ENCODE data around the gene HAUS3.

HAUS3 gene
- total RNA-seq, result 5.4 to 9.3 (median 8.6) reads per million in 4 donors

DNA sequence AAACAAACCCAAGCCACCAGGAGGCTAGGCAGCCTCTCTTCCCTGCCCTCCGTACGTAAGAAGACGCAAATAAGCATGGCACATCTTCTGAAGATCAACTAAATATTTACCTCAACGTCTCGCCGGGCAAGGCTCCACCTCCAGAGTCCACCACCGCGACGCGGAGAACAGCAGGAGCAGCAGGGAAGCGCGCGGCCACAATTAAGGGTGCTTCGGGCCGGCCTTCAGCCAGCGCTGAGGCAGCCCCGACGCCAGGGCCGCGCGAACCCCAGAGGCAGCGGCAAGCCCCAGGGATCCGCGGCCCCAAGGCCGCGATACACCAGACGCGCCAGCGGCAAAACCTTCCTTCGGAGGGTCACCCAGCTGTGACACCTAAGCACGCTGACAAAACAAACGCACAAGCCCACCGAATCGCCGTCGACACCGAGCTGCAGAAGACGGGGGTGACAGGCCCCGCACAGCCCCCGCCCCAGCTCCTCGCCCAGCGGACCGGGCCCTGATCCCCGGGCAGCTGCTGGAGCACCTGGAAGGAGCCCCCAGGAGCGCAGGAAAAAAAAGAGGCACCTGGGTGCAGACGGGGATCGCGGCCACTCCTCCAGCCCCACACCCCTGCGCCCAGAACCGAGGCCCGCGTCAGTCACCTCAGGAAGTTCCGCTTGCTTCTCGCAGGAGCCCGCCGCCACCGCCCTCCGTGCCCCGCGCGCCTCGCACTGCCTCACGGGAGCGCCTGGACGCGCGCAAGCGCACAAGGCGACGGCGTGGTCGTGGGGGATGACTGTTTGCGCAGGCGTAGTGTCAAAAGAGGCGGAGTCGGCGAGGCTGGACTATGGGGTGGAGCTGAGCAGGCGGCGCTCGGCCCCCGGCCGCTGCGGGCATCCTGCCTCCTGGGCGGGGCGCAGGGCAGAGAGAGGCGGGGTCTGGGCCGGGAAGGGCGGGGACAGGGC, at the start of gene HAUS3, which contains the start of gene POLN:
HAUS3 (minus strand) TSS at position 712 of the 944 bp plus-strand sequence. CDS start 1,175 bp downstream, outside the sequence.
POLN (minus strand) TSS at position 712 of the 944 bp plus-strand sequence. CDS start 12,890 bp downstream, outside the sequence.
- DNase-seq, result peak; percentile 98 to 99 (median 98)

DNA sequence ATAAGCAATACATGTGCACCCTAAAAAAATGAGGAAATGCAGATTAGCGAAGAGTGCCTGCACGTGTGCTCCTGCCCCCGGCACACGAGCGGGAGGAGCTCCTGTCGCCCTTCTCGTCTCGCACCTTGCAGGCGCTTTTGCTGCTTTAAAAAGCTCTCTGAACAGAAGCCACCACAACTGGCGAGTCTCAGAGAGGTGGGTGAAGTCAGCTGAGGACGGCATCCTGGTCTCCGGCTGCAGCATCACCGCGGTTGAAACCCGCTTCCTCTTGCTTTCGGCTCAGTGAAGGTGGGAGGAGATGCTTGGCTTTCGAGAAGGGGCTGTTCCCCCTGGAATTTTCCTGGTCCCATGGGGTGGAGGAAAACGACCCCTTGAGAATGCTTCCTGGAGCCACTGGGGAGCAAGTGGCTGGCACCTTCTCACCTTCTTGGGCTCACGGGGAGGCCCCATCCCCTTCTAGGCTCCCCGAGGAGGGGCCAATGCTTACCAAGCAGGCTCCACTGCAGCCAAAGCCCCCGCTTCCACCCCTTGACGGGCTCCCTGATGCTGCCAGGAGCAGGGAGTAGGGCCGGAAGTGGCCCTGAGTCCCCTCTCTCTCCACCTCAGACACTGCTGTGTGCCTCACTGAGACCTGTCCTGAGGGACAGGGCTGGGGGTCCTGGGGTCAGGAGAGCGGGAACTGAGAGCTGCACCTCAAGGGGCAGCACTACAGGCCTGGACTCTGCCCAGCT, 49.2 kb upstream of the HAUS3 start:
- peak; percentile 58 to 78 (median 74) for DNase-seq

DNA sequence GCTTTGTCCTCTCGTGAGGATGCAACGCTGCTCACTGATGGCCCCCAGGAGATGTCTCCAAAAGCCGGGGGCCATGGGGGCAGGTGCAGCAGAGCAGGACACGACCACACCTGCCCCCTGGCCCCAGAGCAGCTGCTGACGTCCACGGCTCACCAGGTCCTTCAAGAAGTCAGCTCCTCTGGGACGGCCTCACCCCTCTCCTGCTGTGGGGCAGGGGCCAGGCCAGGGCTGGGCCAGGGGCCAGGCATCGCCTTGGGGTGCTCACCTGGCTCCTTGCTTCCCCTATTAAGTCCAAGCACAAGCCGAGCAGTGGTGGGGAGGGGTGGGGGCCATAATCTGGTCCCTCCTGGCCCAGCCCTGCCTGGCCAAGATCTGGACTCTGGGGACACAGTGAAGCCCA, 48.6 kb upstream of the HAUS3 start:
- DNase-seq, result no peak

GRCh38 chr4:2289955-2290333, 48.0 kb upstream of the HAUS3 start:
- DNase-seq, result no peak

DNA sequence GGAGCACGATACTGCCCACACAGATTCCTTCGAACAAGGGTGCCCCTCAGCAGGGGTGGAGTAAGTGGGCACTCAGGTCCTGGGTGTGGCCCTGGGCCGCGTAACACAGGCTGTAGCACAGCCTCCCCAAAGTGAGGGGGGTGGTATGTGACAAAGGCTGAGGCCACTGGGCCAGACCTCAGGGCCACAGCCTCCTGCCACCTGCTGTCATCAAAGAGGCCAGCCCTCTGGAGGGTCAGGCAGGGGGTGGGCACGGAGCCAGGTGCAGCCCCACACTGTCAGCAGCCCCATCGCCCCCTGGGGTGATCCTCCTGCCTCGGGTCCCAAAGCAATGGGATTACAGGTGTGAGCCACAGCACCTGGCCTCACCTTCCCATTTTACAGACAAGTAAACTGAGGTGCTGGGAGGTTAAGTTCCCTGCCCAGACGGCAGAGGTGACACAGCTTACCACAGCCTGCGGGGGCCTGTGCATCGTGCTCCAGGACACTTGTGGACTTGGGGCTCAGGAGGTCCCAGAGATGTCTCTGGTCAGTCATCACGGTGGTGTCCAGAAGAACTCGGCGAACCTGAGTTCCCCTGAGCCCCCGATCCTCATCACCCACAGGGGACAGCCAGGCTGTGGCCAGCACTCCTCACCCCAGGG, 47.5 kb upstream of the HAUS3 start:
- DNase-seq, result no peak

DNA sequence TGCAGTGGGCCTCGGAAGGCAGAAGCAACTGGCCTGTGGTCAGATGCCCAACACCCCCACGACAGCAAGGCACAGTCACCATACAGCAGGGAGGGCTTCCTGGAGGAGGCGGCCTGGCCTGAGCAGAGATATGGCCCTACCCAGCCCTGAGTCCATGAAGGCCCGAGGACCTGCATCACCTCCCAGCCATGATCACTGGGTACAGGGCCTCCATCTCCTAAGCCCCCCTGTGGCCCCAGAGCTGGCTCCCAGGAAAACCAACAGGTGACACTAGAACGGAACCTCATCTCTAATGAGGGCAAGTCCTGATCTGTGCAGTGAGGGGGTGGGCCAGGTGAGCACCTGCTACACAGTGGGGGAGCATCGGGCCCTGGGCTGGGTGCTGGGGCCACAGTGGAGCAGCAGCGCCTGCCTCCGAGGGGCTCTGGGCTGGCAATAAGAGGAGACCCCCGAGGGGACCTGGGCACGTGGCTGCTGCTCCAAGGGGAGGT, 46.2 kb upstream of the HAUS3 start:
- DNase-seq, result no peak

DNA sequence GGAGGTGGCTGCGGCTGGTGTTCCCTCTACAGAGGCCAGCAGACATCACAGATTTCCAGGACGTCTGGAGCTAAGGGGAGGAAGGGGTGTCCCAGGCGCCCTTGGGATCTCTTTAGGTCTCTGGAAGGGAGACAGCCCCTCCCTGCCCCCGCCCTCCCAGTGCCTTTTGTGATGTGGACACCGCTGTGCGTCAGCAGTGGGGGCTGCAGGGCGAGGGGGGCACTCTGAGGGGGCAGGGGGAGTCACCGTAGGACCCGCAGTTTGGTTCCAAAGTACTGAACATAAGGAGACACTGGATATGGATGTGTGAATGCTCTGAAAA, 45.6 kb upstream of the HAUS3 start:
- peak in 1 of 5 donors; percentile 3 for DNase-seq

DNA sequence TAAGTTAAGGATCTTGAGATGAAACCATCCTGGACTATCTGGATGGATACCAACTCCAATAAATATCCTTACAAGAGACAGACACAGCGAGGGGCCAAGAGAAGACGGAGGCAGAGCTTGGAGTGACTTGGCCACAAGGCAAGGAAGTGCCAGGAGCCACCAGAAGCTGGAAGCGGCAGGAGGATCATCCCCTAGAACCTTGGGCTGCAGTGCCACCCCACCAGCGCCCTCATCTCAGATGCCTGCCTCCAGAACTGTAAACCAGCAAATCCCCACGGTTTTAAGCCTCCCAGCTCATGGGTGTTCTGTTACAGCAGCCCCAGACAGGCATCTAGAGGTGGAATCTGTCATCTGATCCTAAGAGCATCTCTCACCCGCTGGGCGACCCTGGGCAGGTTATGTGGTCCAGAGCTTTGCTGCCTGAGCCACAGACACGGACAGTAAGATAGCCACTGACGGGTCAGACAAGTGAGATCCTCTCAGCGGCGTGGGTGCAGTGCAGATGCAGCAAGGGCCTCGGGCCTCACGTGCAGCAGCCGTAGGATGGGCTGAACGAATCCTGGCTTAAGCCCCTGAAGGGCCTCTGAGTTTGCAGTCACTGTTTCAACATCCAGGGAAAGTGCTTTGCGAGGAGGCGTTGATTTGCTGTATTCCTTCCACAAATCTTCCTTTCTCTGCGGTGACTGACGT, 45.1 kb upstream of the HAUS3 start:
- DNase-seq, result no peak

DNA sequence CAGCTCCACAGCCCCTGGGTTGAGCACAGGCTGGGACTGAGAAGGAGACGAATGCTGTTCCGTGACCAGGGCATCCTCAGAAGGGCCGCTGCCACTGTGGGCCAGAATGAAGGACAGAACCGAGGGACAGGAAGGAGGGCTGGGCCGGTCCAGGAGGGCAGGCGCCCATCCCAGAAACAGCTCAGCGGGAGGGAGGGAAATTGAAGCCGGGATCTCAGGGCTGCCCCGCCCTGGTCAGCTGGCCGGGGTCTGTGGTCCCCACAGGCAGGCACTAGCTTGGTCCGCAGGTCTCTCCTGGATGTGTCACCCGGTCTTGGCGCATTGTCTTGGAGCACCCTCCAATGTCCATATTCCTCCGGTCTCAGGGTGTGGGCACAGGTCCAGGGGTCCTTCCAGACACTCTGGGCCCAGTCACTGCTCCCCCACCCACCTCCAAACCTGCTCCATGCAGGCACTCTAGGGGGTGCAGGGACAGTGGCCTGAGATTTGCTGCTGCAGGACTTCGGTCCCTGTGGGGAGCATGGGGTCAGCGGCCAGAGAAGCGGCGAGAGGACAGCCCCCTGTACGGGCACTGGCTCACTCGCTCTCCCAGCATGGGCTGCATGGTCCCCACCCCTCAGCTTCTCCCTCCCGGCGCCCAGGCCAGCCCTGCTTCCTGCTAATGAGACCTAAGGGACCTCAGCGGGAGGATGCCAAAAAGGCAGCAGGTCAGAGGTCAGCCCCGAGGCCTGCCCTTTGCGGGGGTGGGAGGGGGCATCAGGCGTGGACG, 43.9 kb upstream of the HAUS3 start:
- DNase-seq, result peak in 1 of 5 donors; percentile 12

DNA sequence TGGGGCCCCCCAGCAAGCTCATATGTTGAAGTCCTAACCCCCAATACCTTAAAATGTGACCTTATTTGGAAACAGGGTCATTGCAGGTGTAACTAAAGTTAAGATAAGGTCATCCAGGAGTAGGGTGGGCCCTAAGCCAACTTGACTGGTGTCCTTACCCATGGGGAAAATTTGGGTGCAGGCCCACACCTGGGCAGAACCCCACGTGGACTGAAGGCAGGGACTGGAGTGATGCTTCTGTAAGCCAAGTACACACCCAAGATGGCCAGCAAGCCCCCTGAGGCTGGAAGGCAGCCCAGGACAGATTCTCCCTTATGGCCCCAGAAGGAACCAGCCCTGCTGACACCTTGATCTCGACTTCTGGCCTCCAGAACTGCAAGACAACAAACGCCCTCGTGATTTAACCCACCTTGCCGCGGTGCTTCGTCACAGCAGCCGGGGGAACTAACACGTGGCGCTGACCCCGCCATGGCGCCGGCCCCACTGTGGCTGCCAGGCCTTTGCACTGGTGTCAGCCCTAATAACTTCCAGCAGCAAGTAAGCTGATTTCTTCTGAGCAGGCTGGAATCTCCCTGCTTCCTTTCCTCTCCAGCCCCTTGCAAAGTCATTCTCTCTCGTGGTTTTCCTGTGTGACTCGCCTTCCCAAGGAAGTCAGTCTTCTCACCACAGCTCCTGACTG, 43.2 kb upstream of the HAUS3 start:
- peak in 1 of 5 donors; percentile 3 for DNase-seq

GRCh38 chr4:2284161-2284933, 42.4 kb upstream of the HAUS3 start:
- peak in 1 of 5 donors; percentile 5 for DNase-seq

GRCh38 chr4:2283199-2283711, 41.3 kb upstream of the HAUS3 start:
- DNase-seq, result peak in 1 of 5 donors; percentile 2

DNA sequence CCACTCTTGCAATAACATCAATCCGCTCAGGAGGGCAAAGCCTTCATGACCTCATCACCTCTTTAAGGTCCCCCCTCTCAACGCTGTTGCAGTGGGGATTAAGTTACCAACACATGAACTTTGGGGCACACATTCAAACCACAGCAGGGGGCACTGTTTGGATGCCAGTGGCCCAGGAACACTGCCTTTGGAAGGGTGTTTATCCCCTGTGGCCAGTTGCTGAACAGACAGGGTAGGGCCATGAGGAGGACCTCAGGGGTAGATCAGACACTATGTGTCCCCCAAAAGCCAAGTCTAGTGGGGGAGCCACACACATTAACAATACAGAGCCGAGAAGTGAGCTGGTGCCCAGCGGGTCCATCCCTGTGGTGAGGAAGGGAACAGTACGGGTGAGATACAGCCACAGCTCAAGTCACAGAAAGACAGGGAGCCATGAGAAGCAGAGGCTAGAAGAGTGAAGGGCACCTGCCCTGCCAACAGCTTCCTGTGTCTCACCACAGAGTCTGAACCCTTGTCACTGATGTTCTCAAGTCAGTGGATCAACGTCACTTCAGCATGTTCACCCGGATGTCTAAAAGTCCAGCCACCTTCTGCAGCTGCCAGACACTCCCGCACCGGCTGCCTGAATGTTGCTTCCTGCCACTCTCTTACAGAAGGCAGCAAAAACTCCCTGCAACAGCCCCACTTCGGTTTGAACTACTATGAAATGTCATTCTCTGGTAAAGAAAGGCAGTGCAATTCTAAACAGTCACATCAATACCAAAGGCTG, 39.8 kb upstream of the HAUS3 start:
- peak; percentile 76 to 94 (median 84) for DNase-seq

GRCh38 chr4:2280531-2281300, 38.8 kb upstream of the HAUS3 start:
- DNase-seq, result no peak

DNA sequence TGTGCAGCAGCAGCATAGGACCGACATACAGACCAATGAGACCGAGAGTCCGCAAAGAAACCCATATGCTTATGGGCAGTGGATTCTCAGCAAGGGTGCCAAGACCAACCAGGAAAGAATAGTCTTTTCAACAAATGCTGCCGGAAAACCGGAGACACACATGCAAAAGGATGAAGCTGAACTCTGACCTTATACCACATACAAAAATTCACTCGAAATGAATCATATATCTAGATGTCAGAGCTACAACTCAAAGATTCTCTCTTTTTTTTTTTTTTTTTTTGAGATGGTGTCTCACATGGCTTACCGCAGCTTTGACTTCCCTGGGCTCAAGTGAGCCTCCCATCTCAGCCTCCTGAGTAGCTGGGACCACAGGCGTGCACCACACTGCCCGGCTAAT, 36.0 kb upstream of the HAUS3 start:
- DNase-seq, result no peak

GRCh38 chr4:2276581-2277325, 34.8 kb upstream of the HAUS3 start:
- DNase-seq, result no peak

DNA sequence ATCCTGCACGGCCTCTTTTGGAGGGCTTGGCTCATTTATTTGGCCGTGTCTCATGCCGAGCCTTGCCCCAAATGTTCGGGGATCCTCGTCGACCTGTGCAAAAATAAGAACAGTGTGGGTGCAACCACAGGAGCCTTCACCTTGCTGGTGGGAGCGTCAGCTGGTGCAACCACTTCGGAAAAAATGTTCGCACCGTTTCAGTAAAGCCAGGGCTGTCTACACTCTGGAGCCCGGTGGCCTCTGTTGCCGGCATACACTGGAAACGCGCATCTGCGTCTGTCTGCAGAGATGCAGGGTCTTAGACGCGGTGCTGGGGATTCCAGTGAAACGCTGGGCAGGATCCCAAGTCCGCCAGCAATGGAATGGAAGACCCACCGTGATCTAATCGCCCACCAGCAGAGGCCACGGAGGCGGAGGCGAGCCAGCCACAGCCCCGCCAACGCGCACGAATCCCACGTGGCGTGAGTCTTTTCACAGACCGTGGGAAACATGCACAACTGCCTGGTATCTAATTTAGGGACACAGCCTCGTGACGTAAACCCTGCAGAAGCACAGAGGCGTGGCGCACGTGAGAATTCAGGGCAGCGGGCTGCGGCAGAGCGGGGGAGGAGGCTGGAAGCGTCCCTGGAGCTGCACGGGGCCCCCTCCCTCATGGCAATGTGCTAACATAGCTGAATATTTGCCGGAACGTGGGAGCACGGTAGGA, 33.8 kb upstream of the HAUS3 start:
- DNase-seq, result no peak
